Right lobe of liver (tissue), 4 donors: Measurements from ENCODE around the gene GPRC5C.
A peak's percentile ranks its signal among the peaks of the same experiment; 100 is the strongest.

Source experiments
- POLR2A ChIP-seq: fragments of 450-650 bp; IDR thresholded peaks from one replicate; pipeline ENCODE4 v1.6.1; 2017; ENCODE audit warnings: antibody characterized with exemption, mild to moderate bottlenecking
- TF ChIP-seq, protein P1 (sequence below), 4 donors: fragments of 200-600 bp in 3 of 4; fragments of 450-650 bp in 1 of 4; IDR thresholded peaks; one replicate each; pipeline versions ENCODE4 v1.5.1 to v1.8.0; 2016 to 2022; ENCODE audit warnings: antibody characterized with exemption in 4 of 4, mild to moderate bottlenecking in 2 of 4
- donor health status: DM: no; HTN: no; CAD: no.
- donor health status: DM: no; HTN: no; CAD: no.
- donor health status: DM: no; HTN: yes; CAD: no.

DNA sequence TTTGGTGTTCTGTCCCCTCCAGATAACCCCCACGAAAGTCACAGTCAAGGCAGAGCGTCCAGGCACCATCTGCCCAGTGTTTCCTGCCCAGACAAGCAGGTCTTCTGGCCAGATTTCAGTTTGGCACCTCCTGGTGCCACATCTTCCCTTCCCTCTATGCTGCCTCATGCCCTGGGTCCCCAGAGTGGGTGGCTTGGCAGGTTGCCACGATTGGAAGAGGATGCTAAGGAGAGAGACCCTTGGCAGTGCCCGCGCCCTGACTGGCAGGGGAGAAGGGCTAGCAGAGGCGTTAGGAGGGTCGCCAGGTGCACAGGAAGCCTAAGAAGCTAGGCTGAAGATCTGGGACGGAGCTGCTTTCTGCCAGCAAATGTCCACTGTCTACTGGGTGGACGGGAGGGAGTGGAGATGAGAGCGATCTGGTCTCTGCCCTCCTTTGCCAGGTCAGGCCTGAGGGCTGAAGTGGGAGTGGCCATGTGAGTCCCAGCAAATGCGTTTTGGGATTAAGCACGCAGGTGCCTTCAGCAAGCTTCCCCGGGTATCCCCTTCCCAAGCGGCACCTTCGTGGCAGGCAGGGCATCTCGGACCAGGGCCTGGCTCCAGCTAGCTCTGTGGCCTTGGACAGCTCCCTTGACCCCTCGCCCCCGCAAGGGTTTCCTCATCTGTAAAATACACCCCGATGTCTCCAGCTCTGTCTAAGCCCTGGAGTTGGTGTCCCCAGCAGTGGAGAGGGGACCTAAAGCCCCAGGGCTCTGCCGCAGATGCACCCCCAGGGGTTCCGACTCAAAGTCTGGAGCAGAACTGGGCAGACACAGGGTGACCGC is 21.2 kb downstream of the GPRC5C start:
- TF ChIP-seq POLR2A = peak; percentile 64
- TF ChIP-seq, protein P1, sequence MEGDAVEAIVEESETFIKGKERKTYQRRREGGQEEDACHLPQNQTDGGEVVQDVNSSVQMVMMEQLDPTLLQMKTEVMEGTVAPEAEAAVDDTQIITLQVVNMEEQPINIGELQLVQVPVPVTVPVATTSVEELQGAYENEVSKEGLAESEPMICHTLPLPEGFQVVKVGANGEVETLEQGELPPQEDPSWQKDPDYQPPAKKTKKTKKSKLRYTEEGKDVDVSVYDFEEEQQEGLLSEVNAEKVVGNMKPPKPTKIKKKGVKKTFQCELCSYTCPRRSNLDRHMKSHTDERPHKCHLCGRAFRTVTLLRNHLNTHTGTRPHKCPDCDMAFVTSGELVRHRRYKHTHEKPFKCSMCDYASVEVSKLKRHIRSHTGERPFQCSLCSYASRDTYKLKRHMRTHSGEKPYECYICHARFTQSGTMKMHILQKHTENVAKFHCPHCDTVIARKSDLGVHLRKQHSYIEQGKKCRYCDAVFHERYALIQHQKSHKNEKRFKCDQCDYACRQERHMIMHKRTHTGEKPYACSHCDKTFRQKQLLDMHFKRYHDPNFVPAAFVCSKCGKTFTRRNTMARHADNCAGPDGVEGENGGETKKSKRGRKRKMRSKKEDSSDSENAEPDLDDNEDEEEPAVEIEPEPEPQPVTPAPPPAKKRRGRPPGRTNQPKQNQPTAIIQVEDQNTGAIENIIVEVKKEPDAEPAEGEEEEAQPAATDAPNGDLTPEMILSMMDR (IDR thresholded peaks at IDR 0.05) = no peak
